Heart left ventricle (tissue), 13 donors: ENCODE data around the gene CMKLR1.

ENCODE experiments used
- POLR2A ChIP-seq, 2 donors: fragments of 450-650 bp; IDR thresholded peaks; one replicate each; pipeline ENCODE4 v1.6.1; 2017; ENCODE audit warnings: antibody characterized with exemption in 2 of 2, mild to moderate bottlenecking in 2 of 2, moderate library complexity in 2 of 2
- TF ChIP-seq, protein P1 (sequence below), 12 donors: fragments of 200-600 bp; sonication (generic) in 4 of 12; IDR thresholded peaks; one replicate each; pipeline versions ENCODE4 v1.5.0 to v1.8.0; 2018 to 2022; ENCODE audit warnings: antibody characterized with exemption in 12 of 12, mild to moderate bottlenecking in 5 of 12
- donor health status: ischemic (EF 13 %, LVEDD 7.1; RV severe dilation, severe dysfunction).
- donor health status: DM: no; HTN: yes; CAD: no.
- donor health status: DM: no; HTN: no; CAD: no.
- donor health status: ischemic (EF 25% LVEDD 6.9; RV normal size, moderate dysfunction).
- donor health status: ischemic (EF 25% LVEDD 5.7; RV mildly dilated, moderate dysfunction).
- donor health status: ischemic (EF 35%, LVEDD 5.7; RV mildly dilated, moderate dysfunction).
- donor health status: nonischemic (EF 11% LVEDD 7.7; RV severe dilation, severe dysfunction).
- donor health status: DM: yes; HTN: yes; CAD: no.
- donor health status: PGD.
- donor health status: ischemic (EF 29% LVEDD 5.4; RV normal size, mild dysfunction).
- donor health status: nonischemic (EF 23%, LVEDD 6.1; RV moderate dilation, normal function).

GRCh38 chr12:108297895-108298760 is 41.0 kb downstream of the CMKLR1 start:
- TF ChIP-seq, protein P1, sequence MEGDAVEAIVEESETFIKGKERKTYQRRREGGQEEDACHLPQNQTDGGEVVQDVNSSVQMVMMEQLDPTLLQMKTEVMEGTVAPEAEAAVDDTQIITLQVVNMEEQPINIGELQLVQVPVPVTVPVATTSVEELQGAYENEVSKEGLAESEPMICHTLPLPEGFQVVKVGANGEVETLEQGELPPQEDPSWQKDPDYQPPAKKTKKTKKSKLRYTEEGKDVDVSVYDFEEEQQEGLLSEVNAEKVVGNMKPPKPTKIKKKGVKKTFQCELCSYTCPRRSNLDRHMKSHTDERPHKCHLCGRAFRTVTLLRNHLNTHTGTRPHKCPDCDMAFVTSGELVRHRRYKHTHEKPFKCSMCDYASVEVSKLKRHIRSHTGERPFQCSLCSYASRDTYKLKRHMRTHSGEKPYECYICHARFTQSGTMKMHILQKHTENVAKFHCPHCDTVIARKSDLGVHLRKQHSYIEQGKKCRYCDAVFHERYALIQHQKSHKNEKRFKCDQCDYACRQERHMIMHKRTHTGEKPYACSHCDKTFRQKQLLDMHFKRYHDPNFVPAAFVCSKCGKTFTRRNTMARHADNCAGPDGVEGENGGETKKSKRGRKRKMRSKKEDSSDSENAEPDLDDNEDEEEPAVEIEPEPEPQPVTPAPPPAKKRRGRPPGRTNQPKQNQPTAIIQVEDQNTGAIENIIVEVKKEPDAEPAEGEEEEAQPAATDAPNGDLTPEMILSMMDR (IDR thresholded peaks at IDR 0.05) = no peak
- TF ChIP-seq POLR2A (IDR thresholded peaks at IDR 0.05) = no peak
